CD4-positive, alpha-beta T cell treated with Interleukin-17A for 1 hour (primary cell): ENCODE results near the gene HDAC7.
"Not testable (repeated sequence)": the region's sequence is repeated elsewhere in the genome, so short reads cannot be mapped to it uniquely, and the experiment has no call there.

Experiments used
- DNase-seq: peaks from one replicate; pipeline ENCODE4 v3.0.0-alpha.2; 2020

Gene HDAC7

DNA sequence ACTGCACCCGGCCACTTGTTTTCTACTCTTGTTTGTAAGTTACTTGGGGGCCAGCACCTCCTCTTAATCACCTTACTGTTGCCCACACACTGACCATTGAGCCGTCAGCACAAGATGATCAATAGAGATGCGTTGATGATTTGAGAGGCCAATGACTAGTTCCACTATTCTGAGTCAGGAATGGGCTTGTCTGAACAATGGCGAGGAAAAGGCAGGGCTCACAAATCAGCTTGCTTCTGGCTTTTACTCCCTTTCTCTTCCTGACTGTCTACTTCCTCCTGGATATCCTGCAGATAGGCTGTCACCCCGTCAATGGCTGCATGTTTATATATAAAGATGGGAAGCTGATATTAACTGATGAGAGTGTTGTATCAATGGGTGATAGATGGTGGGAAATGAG is 29.1 kb upstream of the HDAC7 start:
- no peak for DNase-seq

DNA sequence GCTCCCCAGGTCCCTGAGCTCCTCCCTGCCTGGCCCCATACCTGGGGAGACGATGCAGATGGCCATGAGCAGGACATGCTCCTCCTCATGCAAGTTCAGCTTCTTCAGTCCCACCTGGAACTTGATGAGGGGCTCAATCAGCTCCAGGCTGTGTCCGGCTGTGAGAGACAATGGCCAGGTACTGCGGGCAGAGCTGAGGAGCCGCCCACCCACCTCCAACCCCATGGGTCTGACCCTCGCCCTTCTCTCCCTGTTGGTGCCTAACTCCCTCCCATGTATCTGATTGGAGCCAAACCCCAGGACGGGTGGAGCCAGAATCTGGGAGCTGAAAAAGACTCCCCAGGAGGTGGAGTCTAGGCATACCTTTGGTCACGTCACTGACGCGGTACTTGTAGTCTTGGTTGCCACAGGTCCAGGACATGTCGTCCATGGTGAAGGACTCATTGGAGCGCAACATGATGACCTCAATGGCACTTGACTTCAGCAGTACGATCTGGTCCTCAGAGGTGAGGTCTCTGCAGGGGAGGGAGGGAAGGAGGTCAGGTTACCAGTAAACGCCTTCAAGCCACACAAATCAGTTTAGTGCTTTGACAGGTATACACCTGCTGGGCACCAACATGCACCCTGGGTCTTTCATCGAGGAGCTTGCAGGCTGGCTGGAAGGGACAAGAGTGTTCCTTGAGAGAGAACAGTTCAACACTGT is 26.7 kb upstream of the HDAC7 start:
- no peak for DNase-seq

DNA sequence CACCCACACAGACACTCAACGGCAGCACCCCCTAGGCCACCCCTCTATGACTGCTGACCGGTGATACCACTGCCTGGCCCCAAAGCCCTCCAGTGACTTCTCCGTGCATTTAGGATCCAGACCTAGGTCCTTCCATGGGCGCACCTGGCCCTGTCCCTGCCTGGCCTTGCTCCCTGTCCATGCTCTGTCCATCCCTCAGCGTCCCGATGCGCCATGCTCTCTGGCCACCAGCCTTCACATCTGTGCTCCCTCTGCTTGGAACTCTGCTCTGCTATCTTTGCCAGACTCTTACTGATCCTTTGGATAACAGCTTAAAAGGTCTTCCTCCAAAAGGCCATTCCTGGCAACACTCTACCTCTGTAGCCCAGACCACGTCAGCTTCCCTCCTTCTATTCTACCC is 25.4 kb upstream of the HDAC7 start:
- no peak for DNase-seq

DNA sequence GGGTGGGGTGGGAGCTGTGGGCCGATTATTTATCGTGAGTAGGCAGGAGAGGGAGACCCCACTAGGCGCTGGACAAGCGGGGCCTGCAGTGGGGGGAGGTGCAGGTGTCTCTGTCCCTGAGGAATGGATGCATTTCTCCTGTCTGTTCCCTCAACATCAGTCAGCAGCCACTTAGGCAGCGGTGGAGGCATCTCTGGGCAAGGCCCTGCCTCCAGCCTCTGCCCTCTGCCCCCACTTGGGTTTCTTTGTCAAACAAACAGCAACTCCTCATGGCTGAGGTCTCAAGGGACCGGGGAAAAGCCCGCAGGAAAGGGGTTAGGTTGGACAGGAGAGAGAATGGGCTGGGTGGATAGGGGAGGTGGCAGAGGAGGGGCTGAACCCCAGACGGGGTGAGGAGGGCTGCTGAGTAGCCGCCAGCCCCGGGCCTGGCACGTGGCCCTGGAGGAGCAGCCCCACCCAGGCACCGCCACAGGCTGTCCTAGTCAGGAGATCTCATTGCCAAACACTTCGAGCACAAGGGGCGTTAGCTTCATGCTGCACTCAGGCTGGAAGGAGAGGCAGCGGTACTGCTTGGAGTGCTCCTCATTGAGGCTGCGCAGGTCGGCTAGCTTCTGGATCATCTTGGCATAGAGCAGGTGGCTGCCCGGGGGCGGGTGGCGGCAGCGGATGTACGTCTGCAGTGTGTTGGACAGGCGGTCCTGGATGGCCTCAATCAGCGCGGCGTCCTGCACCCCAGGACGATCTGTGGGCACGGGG is 24.7 kb upstream of the HDAC7 start:
- DNase-seq: no peak

DNA sequence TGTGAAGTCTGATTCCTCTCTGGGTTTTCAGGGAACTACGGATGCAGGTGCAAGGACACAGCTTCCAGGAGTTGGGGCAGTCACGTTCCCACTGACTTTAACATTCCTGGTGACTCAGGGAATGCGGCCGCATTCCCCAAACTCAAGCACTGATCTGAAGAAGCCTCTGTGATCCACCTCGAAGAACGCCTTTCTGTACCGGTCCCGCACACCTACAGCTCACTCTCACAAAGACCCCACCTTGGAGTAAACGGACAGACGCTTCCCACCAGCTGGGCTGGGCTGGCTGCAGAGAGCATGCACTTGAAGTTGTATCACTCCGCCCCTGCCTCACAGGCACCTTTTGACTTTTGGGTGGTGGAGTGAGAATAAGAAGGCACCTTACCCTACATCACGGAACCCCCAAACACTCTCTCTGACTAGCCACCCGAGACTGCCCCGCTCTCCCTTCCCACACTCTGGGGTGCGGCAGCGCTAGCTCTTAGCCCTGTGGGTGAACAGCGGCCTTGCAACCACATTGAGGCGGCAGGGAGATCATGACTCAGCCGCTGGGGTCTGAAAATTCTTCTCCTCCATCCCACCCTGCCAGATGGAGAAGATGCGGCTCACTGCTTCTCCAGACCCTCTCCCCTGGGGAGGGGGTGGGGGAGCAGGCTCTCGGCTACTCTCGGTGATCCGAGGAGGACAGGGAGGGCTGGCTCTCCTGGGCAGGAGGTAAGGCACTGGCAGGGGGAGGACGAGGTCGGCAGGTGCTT is 23.7 kb upstream of the HDAC7 start:
- DNase-seq: no peak

DNA sequence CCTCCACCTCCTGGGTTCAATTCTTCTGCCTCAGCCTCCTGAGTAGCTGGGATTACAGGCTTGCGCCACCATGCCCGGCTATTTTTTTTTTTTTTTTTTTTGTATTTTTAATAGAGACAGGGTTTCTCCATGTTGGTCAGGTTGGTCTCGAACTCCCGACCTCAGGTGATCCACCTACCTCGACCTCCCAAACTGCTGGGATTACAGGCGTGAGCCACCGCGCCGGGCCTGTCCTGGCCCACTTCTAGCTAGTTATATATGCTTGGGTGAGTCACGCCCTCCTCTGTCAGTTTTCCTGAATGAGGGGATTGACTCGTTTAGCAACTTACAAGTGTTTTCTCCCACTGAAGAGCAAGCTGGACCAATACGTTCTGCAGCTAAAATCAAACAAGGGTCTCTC is 22.8 kb upstream of the HDAC7 start:
- not testable (repeated sequence) for DNase-seq

DNA sequence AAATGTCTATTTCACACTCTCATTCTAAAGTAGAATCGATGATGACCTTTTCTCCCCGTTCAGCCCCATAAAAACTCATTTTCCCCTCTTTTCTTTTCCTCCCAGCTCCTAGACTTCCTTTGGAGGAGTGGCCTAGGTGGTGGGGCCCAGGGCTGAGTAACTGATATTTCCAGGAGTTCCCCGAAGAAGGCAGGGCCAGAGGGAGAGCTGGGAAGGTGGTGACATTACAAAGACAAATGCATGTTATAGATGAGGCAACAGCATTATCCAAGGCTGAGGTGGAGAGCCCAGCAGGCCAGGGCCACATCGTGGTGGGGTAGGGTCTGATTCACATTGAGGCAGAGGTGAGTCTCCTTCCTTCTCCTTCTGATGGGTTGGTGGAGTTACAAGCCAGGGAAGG is 22.2 kb upstream of the HDAC7 start:
- no peak for DNase-seq

DNA sequence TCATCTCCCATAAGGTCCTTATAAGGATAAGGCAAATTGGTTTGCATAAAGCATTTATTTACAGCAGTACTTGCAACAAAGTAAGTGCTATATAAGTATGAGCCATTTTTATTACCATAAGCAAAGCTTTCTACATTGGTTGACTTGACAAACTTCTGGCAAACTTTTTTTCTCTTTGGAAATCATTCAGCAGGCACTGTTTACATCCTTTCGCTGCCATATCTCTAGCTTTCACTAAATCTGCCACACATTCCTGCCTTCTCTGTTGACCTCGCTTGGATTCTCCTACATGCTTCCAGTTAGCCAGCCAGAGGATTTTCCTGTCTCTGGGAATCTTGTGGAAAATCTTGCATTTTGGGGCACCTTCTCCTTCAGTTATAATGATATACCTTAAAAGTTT is 21.8 kb upstream of the HDAC7 start:
- DNase-seq: no peak

DNA sequence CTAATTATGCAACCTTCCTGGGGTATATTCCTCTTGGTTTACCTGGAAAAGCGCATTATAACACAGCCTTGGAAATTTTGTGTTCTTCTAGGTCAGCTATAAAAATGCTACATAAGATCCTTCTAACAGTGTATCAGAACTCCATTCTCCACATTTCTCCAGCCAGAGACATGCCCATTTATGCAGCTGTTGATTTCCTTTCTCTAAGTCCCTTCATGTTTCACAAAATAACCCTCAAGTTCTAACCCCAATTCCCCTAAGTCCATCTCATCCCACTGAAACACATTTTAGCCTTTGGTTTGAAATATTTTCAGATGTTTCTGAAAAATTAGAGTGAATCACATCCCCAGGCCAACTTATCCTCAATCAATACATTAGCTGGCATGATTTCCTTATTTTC is 20.9 kb upstream of the HDAC7 start:
- DNase-seq: no peak

DNA sequence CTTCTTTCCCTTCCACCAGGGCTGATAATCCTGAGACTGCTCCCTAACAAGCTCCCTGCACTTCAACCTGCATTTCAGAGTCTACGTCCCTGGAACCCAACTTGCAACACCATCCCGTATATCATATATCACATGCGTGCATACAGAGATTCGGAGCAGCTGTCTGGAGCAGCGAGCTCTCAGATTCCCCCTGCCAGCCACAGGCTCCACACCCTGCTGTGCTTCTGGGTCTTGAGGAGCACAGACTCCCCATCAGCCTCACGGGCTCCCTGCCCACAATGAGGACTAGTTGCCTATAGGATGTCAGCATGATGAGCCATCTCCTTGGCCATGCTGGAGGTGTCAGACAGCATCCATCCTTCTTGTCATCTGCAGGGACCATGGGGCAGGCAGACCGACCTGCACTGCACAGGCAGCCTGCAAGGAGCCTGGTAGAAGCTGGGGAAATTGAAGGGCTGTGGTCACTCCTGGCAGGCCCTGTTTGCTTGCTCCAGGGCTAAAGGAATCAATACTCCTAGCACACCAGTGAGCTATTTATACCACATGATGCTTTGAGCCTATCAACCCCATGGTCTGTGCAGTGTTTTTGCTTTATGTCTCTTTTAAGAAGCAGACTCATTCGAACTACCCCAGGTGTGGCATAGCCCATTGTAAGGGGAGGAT is 19.6 kb upstream of the HDAC7 start:
- DNase-seq: no peak

DNA sequence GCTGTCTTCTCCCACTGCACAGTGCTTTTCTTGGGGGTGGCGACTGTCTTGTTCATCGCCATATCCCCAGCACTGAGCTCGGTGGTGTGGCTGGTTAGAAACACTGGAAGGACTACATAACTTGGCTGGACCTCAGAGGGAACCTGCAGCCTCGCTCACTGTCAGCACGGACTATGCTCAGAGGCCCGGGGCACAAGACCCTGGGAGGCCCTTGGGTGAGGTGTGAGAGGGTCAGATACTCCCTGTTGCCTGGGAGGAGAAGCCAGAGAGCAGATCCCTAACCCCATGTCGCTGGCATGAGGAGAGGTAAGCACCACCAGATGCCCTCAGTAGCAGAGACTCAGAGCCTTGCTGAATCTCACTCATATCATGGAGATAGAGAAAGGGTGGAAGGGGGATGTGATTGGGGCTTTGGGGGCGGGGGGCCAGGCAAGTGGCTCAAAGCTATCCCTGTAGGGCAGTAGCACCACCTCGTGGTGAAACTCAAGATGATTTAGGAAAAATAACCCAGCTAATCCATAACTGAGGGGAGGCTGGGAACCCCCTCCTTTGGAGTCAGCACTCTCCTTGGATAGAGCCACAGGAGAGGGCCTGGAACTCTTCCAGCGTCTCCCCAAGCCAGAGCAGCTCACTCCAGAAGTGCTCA is 18.7 kb upstream of the HDAC7 start:
- peak; percentile 58 for DNase-seq

DNA sequence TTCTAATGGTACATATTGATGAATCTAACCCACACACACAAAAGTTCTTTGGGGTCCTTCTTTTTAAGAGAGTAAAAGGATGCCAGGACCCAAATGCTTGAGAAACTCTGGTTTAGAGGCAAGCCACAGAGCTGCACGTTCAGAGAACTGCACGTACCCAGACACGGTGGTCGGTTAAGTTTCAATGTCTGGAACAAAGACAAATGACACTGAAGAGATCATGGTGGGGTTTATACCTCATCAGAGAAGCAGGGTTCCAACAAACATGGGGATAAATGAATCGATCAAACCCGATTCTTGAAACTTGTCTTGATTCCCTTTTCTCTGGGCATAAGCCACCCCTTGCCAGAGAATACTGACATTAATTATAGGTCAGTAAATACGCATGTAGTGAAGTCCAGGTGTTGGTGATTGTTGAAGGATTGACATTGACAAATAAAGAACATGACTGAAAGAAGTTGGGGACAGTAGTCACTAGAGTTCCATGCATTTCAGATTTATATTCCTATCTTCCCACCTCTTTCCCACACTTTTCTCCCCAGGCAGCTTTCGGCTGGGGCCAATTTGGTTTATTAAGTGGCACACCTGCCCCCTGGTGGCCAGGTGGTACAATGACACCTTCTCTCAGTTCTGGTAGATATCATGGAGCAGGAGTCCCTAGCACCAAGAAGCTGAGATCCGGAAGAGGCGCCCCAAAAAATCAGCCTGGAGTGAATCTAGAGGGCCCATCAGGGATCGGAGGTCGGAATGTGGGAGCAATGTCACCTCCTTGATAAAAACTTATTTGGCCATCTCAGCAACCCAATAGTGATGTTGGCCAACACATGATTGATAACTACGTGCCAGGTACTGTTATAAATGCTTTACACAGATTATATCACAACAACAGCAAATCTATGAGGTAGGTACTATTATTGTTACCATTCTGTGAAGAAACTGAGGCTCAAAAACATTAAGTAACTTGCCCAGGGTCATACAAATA is 17.8 kb upstream of the HDAC7 start:
- peak; percentile 76 for DNase-seq

DNA sequence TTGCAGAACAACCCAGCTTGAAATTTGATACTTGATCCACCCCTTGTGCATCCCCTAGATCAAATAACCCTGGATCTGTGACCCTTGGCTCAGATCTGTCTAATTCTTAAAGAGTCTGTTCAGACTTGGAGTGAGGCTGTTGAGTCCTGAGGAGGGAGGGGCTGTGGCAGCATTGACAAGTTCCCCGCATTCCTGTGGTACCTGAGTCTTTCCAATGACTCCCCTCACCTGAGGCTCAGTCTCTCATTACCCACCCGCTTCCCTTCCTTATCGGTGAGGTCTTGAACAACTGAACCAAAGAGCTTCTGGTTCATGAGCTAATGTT is 16.1 kb upstream of the HDAC7 start:
- no peak for DNase-seq

DNA sequence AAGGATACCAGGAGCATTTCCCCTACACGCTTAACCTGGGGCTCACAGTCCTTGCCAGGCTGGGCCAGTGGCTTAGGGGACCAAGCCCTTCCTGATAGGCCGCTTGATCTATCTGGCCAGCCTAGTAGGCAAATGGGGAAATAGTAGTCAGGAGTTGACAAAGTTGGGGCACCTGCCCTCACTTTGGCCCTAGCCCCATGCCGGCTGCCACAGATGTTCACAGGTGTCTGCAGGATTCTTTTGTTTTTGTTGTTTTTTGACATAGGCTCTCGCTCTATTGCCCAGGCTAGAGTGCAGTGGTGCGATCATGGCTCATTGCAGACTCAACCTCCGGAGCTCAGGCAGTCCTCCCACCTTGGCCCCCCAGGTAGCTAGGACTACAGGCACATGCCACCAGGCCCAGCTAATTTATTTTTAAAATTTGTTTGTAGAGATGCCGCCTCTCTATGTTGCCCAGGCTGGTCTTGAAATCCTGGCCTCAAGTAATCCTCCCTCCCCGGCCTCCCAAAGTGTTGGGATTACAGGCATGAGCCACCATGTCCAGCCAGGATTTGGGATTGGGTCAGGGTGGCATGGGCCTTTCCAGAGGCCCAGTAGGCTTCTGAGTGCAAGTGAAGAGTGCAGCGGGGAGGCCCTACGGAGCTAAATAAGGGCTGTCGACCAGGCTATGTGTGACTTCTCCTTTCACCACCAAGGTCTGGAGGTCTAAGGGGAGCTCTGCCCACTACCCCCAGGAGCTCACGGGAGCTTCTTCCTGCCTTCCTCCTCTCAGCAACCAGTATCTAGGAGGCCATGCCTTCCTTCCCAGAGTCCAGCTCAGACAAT is 15.5 kb upstream of the HDAC7 start:
- no peak for DNase-seq

DNA sequence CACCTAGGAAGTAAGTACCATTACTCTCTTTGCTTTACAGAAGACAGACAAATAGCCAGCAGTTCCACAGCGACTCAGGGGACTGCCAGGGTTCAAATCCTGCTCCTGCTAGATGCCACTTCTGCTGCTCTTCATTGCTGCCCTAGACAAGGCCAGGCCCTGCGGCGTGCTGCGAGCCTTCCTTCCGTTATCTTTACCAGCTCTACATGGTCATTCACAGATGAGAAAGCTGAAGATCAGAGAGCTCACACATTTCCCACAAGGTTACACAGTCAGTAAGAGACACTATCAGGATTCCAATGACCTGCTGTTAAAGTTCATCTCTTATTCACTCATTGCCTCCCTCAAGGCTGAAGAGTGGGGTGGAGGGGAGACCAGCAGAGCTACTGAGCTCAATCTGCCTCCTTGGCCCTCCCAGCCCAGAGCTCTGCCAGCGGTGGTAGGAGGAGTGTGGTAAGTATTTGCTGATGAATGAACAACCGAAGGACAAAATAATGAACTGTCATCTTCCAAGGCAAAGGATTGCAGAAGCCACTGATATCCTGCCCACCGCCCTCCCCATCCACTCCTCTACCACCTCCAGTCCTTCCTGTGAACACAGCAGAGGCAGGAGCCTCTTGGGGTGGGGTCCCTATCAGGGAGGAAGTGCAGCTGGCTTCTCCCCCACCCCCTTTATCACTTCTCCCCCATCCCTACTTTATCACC is 14.6 kb upstream of the HDAC7 start:
- DNase-seq: no peak

DNA sequence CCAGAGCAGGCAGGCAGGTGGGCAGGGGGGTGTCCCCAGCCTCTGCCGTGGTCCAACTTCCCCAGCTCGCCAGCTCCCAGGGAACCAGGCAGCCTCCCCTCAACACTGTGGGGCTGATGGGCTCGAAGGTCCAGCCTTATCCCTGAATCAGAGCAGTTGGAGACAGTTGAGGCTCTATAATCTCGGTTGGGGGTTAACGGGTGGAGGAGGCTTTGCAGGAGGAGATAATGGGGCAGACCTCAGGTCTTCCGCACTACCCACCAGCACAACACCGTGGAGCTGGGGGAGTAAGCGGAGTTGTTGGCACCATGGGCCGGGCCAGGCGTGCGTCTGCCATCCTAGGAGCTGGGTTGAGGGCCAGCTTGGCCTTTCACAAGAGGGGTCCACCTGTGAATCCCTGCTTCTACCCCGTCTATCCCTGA is 13.9 kb upstream of the HDAC7 start:
- DNase-seq: no peak

DNA sequence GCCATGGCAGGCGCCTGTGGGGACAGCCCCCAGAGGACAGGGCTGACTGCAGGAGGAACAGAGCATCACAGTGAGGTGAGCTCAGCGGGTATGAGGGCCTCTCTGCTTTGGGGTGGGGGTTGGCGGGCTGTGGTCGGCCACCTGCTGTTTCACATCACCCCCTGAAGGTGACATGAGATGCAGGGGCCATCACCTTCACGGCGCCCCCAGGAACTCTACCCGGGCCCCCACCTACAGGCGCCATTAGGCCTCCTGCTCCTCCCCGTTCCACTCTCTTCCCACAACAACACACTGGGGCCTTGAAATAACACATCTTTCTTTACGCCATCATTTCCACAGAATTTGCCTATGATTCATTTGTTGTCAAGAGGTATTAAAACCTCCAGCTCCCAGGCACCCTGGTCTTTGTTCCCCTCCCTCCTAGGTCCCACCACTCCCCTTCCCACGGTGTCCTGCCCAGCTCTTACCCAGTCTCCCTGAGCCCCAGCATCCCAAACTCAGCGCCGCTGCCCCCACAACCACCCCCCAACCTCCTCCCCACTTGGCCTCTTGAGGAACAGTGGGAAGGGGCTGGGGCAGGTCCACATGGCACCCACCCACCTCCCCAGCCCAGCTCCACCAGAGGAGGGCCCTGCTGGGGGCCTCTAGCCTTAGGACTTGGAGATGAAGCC is 12.7 kb upstream of the HDAC7 start:
- DNase-seq: no peak

DNA sequence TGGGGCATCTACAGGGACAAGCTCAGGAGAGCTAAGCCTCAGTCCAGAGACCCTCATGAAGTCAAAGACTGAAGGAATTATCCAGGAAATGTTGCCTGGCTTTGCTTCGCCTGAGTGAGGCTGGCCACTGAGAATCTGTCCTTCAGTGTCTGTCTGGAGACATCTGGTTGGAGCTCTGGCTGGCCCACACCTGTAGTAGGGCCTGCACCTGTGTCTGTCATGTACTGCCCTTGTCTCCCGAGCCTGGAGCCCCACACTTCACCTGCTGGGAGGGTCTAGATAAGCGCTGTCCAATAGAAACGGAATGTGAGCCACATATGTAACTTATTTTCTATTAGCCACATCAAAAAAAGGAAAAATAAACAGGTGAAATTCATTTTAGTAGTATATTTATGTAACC is 9.9 kb upstream of the HDAC7 start:
- no peak for DNase-seq

DNA sequence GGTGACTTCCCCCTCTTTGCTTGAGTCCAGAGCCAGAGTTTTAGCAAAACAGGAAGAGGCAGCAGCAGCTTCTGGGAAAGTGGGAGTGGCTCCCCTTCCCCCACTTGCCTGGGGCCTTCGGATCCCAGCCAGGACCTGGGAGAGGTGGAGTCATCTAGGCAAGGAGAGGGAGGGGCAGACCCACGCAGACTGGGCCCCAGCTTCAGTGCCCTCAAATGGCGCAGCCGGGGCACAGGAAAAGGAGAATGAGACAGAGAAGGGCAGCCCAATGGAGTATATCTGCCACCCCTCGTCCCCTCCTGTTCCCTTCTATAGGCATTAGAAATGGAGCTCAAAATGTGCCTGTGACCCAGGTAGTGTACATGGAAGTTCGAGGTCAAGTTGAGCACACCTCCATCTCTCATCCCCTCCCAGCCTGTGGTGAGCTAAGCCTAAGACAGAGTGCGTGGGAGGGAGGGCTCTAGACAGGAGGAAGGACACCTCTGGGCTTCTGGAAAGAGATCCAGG is 9.3 kb upstream of the HDAC7 start:
- DNase-seq: no peak
